ENCODE measurements around the gene ITSN1. TPM values are rescaled to one million over a fixed set of nuclear protein-coding genes. Genes with fewer than 3 reads are reported as not detected.

ITSN1 gene
- total and polyA plus RNA-seq, 2 donors from 2014 or later, result 8.1 to 42.5 TPM

GRCh38 chr21:33850401-33850800 is 208.1 kb downstream of the ITSN1 start:
- intact Hi-C loops (cut with DNase I), result no loop called here
- no peaks in the 10 kb centered on the region for H3K27me3 ChIP-seq (ENCODE audit: control insufficient read depth, insufficient read depth, low read length)
- DNase-seq, result no peak
- TF ChIP-seq CTCF (IDR thresholded peaks at IDR 0.05; ENCODE audit: borderline replicate concordance, extremely low read depth, insufficient read depth), result no peak
- H3K4me1 ChIP-seq (ENCODE audit: control insufficient read depth in 2 of 3, insufficient read depth in 2 of 3, low read depth in 1 of 3, low read length in 3 of 3), result peaks cover 0 to 6% (median 3%) of the 10 kb centered on the region in 3 donors
- H3K9me3 ChIP-seq (ENCODE audit: control insufficient read depth in 2 of 3, insufficient read depth in 1 of 3, low read length in 3 of 3), result no peaks in the 10 kb centered on the region
- no peaks in the 10 kb centered on the region for H3K36me3 ChIP-seq (ENCODE audit: control insufficient read depth in 2 of 3, insufficient read depth in 3 of 3, low read length in 3 of 3)
- H3K4me3 ChIP-seq (ENCODE audit: low read length in 3 of 3), result no peak overlapping the region
- H3K9ac ChIP-seq (ENCODE audit: low read length in 3 of 3), result no peak overlapping the region
- no peak overlapping the region for H3K27ac ChIP-seq (ENCODE audit: low read depth in 2 of 2, low read length in 2 of 2)
- no peak for FAIRE-seq

DNA sequence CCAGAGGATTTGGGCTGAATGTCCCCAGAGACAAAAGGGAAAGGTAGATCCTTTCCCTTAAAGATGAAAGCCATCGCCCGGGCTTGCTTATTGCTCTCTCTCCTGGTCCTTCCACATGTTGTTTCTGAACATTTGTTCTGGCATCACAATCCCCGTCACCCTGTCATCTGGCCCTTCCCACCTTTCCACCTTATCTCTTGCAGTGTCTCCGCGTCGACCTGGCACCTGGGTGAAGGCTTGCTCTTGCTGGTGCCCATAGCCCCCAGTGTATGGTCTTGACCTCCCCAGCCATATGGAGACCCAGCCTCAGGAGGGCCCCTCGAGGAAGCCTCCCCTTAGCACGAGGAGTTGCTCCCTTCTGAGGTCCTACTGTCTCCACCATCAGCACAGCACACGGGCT is 208.7 kb downstream of the ITSN1 start:
- TF ChIP-seq CTCF (IDR thresholded peaks at IDR 0.05; ENCODE audit: borderline replicate concordance, extremely low read depth, insufficient read depth), result no peak
- no peaks in the 10 kb centered on the region for H3K27me3 ChIP-seq (ENCODE audit: control insufficient read depth, insufficient read depth, low read length)
- H3K9me3 ChIP-seq (ENCODE audit: control insufficient read depth in 2 of 3, insufficient read depth in 1 of 3, low read length in 3 of 3), result no peaks in the 10 kb centered on the region
- no peak for DNase-seq
- H3K4me1 ChIP-seq (ENCODE audit: control insufficient read depth in 2 of 3, insufficient read depth in 2 of 3, low read depth in 1 of 3, low read length in 3 of 3), result peaks cover 0 to 3% (median 0%) of the 10 kb centered on the region in 3 donors
- H3K9ac ChIP-seq (ENCODE audit: low read length in 3 of 3), result no peak overlapping the region
- no peak for FAIRE-seq
- H3K27ac ChIP-seq (ENCODE audit: low read depth in 2 of 2, low read length in 2 of 2), result no peak overlapping the region
- no peak overlapping the region for H3K4me3 ChIP-seq (ENCODE audit: low read length in 3 of 3)
- intact Hi-C loops (cut with DNase I), result no loop called here
- H3K36me3 ChIP-seq (ENCODE audit: control insufficient read depth in 2 of 3, insufficient read depth in 3 of 3, low read length in 3 of 3), result no peaks in the 10 kb centered on the region

DNA sequence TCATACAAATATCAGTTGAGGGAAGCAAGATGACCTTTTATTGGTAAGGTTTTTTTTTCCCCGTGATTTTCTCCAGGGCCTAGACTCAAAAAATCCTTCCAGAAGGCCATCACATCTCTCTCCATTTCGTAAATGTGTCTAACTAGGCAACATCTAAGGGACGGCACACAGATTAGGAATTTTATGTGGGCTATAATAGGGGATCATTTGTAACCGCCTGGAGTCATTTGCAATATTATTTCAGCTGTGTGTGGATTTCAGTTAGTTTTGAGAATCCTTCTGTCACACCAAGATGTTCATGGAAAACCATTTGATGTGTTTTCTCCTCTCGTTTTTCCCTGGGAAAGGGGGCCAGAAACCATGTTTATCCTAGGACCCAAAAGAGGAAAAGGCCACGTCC is 210.2 kb downstream of the ITSN1 start:
- no peak for DNase-seq
- H3K4me3 ChIP-seq (ENCODE audit: low read length in 3 of 3), result no peak overlapping the region
- intact Hi-C loops (cut with DNase I), result no loop called here
- FAIRE-seq, result no peak
- no peaks in the 10 kb centered on the region for H3K27me3 ChIP-seq (ENCODE audit: control insufficient read depth, insufficient read depth, low read length)
- no peak overlapping the region for H3K27ac ChIP-seq (ENCODE audit: low read depth in 2 of 2, low read length in 2 of 2)
- no peak overlapping the region for H3K9ac ChIP-seq (ENCODE audit: low read length in 3 of 3)
- peaks cover 0 to 3% (median 0%) of the 10 kb centered on the region in 3 donors for H3K4me1 ChIP-seq (ENCODE audit: control insufficient read depth in 2 of 3, insufficient read depth in 2 of 3, low read depth in 1 of 3, low read length in 3 of 3)
- no peaks in the 10 kb centered on the region for H3K36me3 ChIP-seq (ENCODE audit: control insufficient read depth in 2 of 3, insufficient read depth in 3 of 3, low read length in 3 of 3)
- TF ChIP-seq CTCF (IDR thresholded peaks at IDR 0.05; ENCODE audit: borderline replicate concordance, extremely low read depth, insufficient read depth), result no peak
- H3K9me3 ChIP-seq (ENCODE audit: control insufficient read depth in 2 of 3, insufficient read depth in 1 of 3, low read length in 3 of 3), result no peaks in the 10 kb centered on the region

- H3K4me1 ChIP-seq (ENCODE audit: control insufficient read depth in 2 of 3, insufficient read depth in 2 of 3, low read depth in 1 of 3, low read length in 3 of 3), result no peaks in the 10 kb centered on the region
- no peak overlapping the region for H3K4me3 ChIP-seq (ENCODE audit: low read length in 3 of 3)
- intact Hi-C loops (cut with DNase I), result no loop called here
- FAIRE-seq (no peak), DNase-seq (no peak)
- no peaks in the 10 kb centered on the region for H3K36me3 ChIP-seq (ENCODE audit: control insufficient read depth in 2 of 3, insufficient read depth in 3 of 3, low read length in 3 of 3)
- no peak for TF ChIP-seq CTCF (IDR thresholded peaks at IDR 0.05; ENCODE audit: borderline replicate concordance, extremely low read depth, insufficient read depth)
- no peak overlapping the region for H3K9ac ChIP-seq (ENCODE audit: low read length in 3 of 3)
- no peaks in the 10 kb centered on the region for H3K9me3 ChIP-seq (ENCODE audit: control insufficient read depth in 2 of 3, insufficient read depth in 1 of 3, low read length in 3 of 3)
- no peaks in the 10 kb centered on the region for H3K27me3 ChIP-seq (ENCODE audit: control insufficient read depth, insufficient read depth, low read length)
- no peak overlapping the region for H3K27ac ChIP-seq (ENCODE audit: low read depth in 2 of 2, low read length in 2 of 2)
These were observed 212.3 kb downstream of the ITSN1 start for GRCh38 chr21:33854604-33855003.
